NCI-H1105 (cell line): ENCODE data around the gene EMILIN2.

Experiments used
- DNase-seq: peaks from one replicate; lab custom pipeline; 2025; lab: John Stamatoyannopoulos, UW

EMILIN2 gene

DNA sequence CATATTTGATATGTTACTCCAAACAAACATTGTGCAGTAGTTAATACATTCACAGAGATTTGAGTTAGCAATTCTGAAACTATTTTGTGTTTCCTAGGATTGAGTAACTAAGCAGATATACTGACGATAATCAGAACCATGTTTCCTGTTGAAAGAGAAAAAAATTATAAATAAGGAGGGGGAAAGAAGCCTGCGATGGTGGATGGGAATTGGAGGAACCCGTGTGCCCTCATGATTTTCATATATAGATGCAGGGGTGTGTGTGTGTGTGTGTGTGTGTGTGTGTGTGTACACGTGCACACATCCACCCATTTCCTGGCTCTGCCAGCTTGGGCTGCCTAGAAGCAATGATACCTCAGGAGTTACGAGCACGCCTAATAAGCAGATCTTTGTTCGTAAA is 109.2 kb downstream of the EMILIN2 start:
- DNase-seq, result no peak

DNA sequence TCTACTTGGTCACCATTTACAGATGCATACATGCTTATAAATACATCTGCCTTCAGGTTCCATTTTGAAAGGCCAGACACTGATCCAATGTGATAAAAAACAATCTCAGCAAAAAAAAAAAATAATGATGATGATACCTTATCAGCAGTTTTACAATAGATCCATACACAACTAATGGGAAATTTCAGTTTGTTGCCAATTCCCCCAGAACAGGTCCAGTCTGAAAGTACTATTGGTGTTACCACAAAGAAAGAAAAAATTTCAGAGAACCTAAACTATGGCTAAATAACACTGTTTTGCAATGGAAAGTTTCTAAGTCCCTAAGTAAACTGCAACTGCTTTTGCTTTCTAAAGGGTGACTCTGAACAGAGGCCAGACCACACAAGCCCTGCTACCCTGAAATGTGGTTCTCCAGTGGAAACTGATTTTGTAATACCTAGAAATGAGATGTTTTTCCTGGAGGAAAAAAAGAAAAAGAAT is 112.1 kb downstream of the EMILIN2 start:
- DNase-seq, result no peak

DNA sequence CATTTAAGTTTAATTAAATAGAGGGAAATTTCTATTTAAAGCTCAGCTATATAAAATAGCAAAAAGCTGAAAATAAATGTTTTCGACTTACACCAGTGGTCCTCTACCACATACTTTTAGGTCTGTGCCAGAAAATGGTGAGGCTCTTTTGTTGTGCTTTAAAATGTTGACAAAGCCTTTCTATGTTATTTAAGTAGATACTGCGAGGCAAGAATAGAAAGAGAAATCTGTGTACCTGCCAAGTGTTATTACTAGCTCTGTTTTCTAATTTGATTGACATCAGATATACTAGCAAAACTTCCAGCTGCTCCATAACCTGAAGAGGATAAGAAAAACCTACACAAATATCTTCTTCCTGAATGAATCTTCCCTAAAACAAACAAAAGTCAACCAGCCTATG is 112.5 kb downstream of the EMILIN2 start:
- no peak for DNase-seq

DNA sequence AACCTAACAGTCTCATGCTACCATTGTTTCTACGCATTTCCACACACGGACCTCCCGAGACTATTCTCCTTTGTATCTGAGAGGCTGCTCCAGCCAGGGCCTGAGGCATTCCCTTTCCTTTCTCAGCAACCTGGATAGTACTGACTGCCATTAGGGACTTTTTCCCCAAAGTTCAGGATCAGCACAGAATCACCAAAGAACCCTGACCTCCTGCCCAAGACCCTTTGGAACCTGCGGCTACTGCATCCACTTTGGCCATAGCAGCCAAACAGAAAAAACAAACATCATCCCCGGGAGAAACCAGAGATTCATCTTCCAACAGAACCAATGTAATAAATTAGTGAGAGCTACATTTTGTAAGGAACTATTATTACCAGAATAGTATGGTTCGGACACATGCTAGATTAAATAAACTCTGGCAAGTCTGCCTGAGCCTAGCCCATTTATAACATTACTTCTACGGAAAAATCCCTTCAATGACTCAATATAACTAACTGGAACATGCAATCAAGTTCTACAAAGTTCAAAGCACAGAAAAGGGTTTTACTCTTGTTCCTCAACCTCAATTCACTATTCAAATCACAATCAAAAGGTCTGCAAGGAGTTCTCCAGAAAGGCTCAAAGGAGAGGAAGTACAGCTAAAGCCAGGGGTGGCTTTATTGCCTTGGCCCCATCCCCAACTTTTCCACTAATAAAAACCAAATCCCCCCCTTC is 114.3 kb downstream of the EMILIN2 start:
- no peak for DNase-seq

DNA sequence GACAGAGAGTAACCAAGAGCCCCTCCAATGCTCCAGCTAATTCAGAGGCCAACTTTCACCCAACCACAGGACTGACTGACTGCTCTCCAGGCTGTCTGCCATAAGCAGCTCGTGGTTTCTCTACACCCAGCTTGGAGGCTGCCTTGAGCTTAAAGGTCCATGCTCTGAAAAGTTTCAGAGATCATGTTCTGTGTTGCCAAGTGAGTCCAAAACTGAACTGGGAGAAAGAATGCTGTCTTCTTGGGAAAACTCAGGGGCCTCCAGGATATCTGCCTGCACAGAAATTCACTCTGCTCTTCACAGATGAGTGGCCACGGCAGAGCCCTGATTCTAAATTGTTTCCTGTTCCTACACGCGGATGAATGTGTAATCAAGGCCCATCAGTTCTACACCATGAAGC is 115.0 kb downstream of the EMILIN2 start:
- no peak for DNase-seq

DNA sequence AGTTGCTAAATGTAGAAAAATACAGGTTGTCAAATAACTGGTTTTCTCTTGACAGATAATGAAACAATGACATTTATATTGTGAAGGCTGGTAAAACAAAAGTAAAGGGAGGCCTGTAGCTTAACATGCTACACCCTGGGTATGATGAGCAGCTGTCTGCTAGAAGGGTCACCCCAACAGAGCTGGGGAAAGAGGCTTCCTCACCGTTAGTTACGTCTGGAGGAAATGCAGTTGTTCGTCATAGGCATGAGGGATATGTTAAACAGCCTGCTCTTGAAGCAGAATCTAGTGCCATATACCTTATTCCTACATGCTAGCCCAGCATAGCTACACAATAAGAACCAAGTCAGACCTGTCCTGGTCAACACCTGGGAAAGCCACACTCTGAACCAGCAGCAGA is 116.2 kb downstream of the EMILIN2 start:
- no peak for DNase-seq

DNA sequence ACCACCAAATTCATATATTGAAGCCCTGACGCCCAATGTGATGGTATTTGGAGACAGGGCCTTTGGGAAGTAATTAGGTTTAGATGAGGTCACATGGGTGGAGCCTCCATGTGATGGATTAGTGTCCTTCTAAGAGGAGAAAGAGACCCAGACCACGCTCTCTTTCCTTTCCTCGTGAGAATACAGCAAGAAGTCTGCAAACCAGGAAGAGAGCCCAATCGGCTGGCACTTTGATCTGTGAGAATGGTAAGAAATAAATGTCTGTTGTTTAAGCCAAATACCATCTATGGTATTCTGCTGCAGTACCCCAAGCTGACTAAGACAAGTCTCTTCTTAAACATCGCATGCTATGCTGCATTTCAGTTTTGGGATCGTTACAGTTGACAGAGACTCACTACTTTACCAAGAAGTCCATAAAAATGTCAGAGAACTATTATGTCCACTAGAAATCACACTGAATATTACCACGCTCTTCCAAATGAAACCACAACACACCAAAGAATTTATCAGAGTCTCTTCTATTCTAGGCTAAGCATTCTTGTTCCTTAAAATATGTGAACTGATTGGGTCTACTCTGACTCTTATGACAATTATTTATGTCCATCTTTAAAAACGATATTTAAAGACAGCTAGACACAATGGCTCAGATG is 117.7 kb downstream of the EMILIN2 start:
- DNase-seq, result no peak
